OCI-LY1 (cell line): Measurements from ENCODE around the gene PARN.

Source experiments
- CTCF ChIP-seq: fragments of 200-600 bp; sonication (generic), shearing (Covaris generic); IDR thresholded peaks from 2 replicates; pipeline ENCODE4 v1.5.1; 2017; ENCODE audit warnings: mild to moderate bottlenecking, antibody characterized with exemption, low read length, moderate library complexity, mixed read lengths
- EZH2 ChIP-seq: fragments of 200-600 bp; sonication (generic), shearing (Covaris generic); IDR thresholded peaks from 2 replicates; pipeline ENCODE4 v1.8.0; 2017; ENCODE audit warnings: borderline replicate concordance, mixed run types, mild to moderate bottlenecking, antibody characterized with exemption, low read length, moderate library complexity, mixed read lengths

- TF ChIP-seq CTCF (no peak), EZH2 (no peak)
Observed at GRCh38 chr16:14510939-14511799, 118.9 kb downstream of the PARN start.
